ENCODE measurements around the gene LHFPL6. TPM values are rescaled to one million over a fixed set of nuclear protein-coding genes. Genes with fewer than 3 reads are reported as not detected.
"Not testable (repeated sequence)": the region's sequence is repeated elsewhere in the genome, so short reads cannot be mapped to it uniquely, and the experiment has no call there.

The LHFPL6 gene
- total and polyA plus RNA-seq, 4 donors = 22.7 to 115 (median 36.1) TPM

DNA sequence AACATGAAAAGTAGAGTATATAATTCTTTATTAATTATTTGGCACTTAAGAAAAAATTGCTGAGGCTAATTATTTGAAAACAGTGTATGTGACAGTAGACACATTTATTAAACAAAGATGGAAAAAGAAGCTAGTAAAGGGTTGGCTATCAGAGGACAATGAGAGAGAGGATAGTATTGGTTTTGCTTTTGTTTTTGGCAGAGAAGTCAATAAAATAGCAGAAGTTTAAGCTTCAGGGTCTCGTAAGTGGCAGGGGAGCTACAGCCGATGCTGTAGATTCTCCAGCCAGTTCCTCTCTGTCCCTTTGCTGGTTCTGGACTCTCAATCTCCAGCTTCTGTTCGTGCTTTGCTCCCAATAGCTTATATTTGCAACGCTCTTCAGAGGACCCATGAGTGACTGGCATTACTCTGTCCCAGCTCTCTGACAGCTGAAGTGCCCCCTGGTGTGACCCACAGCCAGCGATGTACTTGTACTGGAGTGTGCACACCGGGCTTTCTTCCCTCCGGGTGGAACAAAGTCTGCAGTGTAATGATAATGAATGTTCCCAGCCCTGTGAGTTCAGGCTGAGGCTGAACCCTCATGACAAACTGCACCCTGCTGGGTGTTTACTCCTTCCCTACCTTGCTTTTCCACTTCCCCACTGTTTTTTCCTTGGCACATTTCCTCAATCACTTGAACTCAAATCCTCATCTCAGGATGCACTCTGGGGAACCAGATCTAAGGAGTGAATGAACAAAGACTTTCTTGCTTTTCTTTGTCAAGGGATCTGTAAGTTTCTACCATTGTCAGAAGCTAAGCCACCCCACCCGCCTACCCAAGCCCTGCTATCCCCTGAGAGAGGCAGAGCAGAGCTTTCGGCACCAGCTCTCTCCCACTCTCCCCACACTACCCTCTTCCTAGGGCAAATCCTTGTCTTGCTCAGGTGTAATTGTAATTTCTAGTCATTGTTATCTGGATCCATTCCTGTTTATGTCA lies 254.8 kb downstream of the LHFPL6 start:
- WGBS, 2 donors = 59 to 61% methylated on average over 9 of the region's 9 CpGs
- no peak overlapping the region for H3K4me3 ChIP-seq
- no peak for ATAC-seq (ENCODE audit: insufficient read depth, low FRiP score)
- no peaks in the 10 kb centered on the region for H3K27me3 ChIP-seq (ENCODE audit: control insufficient read depth in 3 of 3, insufficient read depth in 3 of 3, low read length in 2 of 3)
- TF ChIP-seq, protein P1, sequence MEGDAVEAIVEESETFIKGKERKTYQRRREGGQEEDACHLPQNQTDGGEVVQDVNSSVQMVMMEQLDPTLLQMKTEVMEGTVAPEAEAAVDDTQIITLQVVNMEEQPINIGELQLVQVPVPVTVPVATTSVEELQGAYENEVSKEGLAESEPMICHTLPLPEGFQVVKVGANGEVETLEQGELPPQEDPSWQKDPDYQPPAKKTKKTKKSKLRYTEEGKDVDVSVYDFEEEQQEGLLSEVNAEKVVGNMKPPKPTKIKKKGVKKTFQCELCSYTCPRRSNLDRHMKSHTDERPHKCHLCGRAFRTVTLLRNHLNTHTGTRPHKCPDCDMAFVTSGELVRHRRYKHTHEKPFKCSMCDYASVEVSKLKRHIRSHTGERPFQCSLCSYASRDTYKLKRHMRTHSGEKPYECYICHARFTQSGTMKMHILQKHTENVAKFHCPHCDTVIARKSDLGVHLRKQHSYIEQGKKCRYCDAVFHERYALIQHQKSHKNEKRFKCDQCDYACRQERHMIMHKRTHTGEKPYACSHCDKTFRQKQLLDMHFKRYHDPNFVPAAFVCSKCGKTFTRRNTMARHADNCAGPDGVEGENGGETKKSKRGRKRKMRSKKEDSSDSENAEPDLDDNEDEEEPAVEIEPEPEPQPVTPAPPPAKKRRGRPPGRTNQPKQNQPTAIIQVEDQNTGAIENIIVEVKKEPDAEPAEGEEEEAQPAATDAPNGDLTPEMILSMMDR (IDR thresholded peaks at IDR 0.05; ENCODE audit: control extremely low read depth, extremely low read depth) = no peak
- H3K36me3 ChIP-seq (ENCODE audit: control insufficient read depth in 4 of 4, insufficient read depth in 4 of 4, low read length in 4 of 4) = peaks cover 0 to 3% (median 0%) of the 10 kb centered on the region in 4 donors
- no peak overlapping the region for H3K9ac ChIP-seq (ENCODE audit: insufficient read depth in 1 of 2, low read length in 2 of 2)
- peaks cover 0 to 26% (median 4%) of the 10 kb centered on the region in 5 donors for H3K4me1 ChIP-seq (ENCODE audit: control insufficient read depth in 5 of 5, insufficient read depth in 5 of 5, low read length in 5 of 5)
- no peaks in the 10 kb centered on the region for H3K9me3 ChIP-seq (ENCODE audit: control insufficient read depth in 4 of 4, insufficient read depth in 3 of 4, low read length in 3 of 4)
- H3K27ac ChIP-seq (ENCODE audit: low read depth in 1 of 2, low read length in 1 of 2) = peak overlapping the region in 1 of 2 donors; percentile 46
- DNase-seq = no peak

DNA sequence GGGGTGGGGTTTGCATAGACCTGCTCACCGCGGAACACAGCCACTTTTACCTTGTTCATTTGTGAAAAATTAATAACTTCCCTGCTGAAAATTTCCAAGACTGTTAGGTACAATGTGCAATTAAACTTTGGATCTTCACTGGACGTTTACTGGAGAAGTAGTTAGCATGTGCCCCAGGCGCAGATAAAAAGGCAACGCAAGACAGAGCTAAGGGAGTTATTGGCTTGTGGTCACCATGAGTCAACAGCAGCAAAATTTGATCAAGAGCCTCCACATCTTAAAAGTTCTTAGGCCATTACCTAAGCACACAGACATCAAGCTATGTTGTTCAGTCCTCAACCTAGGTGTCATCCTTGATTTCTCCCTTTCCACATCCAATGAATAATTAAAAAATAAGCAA lies 257.0 kb downstream of the LHFPL6 start:
- DNase-seq (no peak), ATAC-seq (ENCODE audit: insufficient read depth, low FRiP score) (no peak)
- H3K4me1 ChIP-seq (ENCODE audit: control insufficient read depth in 5 of 5, insufficient read depth in 5 of 5, low read length in 5 of 5) = peaks cover 0 to 23% (median 4%) of the 10 kb centered on the region in 5 donors
- TF ChIP-seq, protein P1 (IDR thresholded peaks at IDR 0.05; ENCODE audit: control extremely low read depth, extremely low read depth) = no peak
- no peak overlapping the region for H3K9ac ChIP-seq (ENCODE audit: insufficient read depth in 1 of 2, low read length in 2 of 2)
- H3K4me3 ChIP-seq = no peak overlapping the region
- no peak overlapping the region for H3K27ac ChIP-seq (ENCODE audit: low read depth in 1 of 2, low read length in 1 of 2)
- WGBS, 2 donors = 88 to 91% methylated on average over 5 of the region's 5 CpGs
- H3K27me3 ChIP-seq (ENCODE audit: control insufficient read depth in 3 of 3, insufficient read depth in 3 of 3, low read length in 2 of 3) = no peaks in the 10 kb centered on the region
- H3K9me3 ChIP-seq (ENCODE audit: control insufficient read depth in 4 of 4, insufficient read depth in 3 of 4, low read length in 3 of 4) = no peaks in the 10 kb centered on the region
- peaks cover 0 to 7% (median 1%) of the 10 kb centered on the region in 4 donors for H3K36me3 ChIP-seq (ENCODE audit: control insufficient read depth in 4 of 4, insufficient read depth in 4 of 4, low read length in 4 of 4)

DNA sequence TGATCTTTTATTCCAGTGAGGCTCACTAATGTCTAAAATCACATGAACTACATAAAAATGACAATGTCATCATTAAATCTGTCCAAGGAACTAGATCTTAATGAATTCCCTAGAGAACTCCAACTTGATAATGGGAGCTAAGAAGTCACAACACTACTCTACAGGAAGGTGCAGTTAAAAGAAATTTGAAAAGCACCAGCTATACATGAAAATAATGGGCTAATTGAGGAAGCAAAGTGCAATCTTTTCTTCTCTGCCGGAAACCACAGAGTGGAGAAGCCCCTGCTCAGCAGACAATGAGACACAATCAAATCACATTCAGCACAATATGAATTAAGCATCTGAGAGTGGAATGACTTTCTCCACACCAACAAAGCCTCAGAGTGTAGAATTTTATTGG lies 261.7 kb downstream of the LHFPL6 start:
- peaks cover 0 to 2% (median 0%) of the 10 kb centered on the region in 5 donors for H3K4me1 ChIP-seq (ENCODE audit: control insufficient read depth in 5 of 5, insufficient read depth in 5 of 5, low read length in 5 of 5)
- no peak overlapping the region for H3K9ac ChIP-seq (ENCODE audit: insufficient read depth in 1 of 2, low read length in 2 of 2)
- DNase-seq = no peak
- TF ChIP-seq, protein P1 (IDR thresholded peaks at IDR 0.05; ENCODE audit: control extremely low read depth, extremely low read depth) = no peak
- H3K27me3 ChIP-seq (ENCODE audit: control insufficient read depth in 3 of 3, insufficient read depth in 3 of 3, low read length in 2 of 3) = no peaks in the 10 kb centered on the region
- peaks cover 0 to 7% (median 2%) of the 10 kb centered on the region in 4 donors for H3K36me3 ChIP-seq (ENCODE audit: control insufficient read depth in 4 of 4, insufficient read depth in 4 of 4, low read length in 4 of 4)
- no peak overlapping the region for H3K4me3 ChIP-seq
- WGBS, 2 donors = 44 to 87% methylated on average over 1 of the region's 1 CpG
- no peaks in the 10 kb centered on the region for H3K9me3 ChIP-seq (ENCODE audit: control insufficient read depth in 4 of 4, insufficient read depth in 3 of 4, low read length in 3 of 4)
- peak overlapping the region in 1 of 2 donors; percentile 21 for H3K27ac ChIP-seq (ENCODE audit: low read depth in 1 of 2, low read length in 1 of 2)
- no peak for ATAC-seq (ENCODE audit: insufficient read depth, low FRiP score)

DNA sequence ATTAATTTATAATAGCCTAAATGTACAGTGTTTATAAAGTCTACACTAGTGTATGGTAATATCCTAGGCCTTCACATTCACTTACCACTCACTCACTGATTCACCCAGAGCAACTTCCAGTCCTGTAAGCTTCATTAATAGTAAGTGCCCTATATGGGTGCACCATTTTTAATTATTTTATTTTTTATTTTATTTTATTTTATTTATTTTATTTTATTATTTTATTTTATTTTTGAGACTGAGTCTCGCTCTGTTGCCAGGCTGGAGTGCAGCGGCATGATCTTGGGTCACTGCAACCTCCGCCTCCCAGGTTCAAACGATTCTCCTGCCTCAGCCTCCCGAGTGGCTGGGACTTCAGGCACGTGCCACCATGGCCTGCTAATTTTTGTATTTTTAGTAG lies 264.9 kb downstream of the LHFPL6 start:
- not testable (repeated sequence) for H3K27me3 ChIP-seq (ENCODE audit: control insufficient read depth in 3 of 3, insufficient read depth in 3 of 3, low read length in 2 of 3); H3K4me1 ChIP-seq (ENCODE audit: control insufficient read depth in 5 of 5, insufficient read depth in 5 of 5, low read length in 5 of 5); DNase-seq; H3K36me3 ChIP-seq (ENCODE audit: control insufficient read depth in 4 of 4, insufficient read depth in 4 of 4, low read length in 4 of 4); H3K27ac ChIP-seq (ENCODE audit: low read depth in 1 of 2, low read length in 1 of 2); ATAC-seq (ENCODE audit: insufficient read depth, low FRiP score); H3K9ac ChIP-seq (ENCODE audit: insufficient read depth in 1 of 2, low read length in 2 of 2); H3K9me3 ChIP-seq (ENCODE audit: control insufficient read depth in 4 of 4, insufficient read depth in 3 of 4, low read length in 3 of 4); H3K4me3 ChIP-seq
- 93 to 97% methylated on average over 6 of the region's 6 CpGs for WGBS, 2 donors

Measured in lung (tissue), 12 donors.